Measurements from ENCODE around the gene PSPN.

The PSPN gene

GRCh38 chr19:6375411-6376010 is at the start of gene PSPN:
TSS of gene PSPN (minus strand) at chr19:6375933. CDS start at chr19:6375849, 84 bp downstream.
- peaks cover 14% of the 10 kb centered on the region for H3K36me3 Mint-ChIP-seq (ENCODE audit: low read depth)
- no peaks in the 10 kb centered on the region for H3K9me3 Mint-ChIP-seq
- no peak within 1 kb of the TSS for H3K4me3 Mint-ChIP-seq
- H3K4me1 Mint-ChIP-seq (ENCODE audit: low read depth): peaks cover 13% of the 10 kb centered on the region
- no peak within 1 kb of the TSS for H3K27ac Mint-ChIP-seq
- H3K27me3 Mint-ChIP-seq: no peaks in the 10 kb centered on the region

GRCh38 chr19:6424939-6425731 is 49.4 kb upstream of the PSPN start:
- H3K4me1 Mint-ChIP-seq (ENCODE audit: low read depth): peaks cover 40% of the 10 kb centered on the region
- no peaks in the 10 kb centered on the region for H3K27me3 Mint-ChIP-seq
- H3K27ac Mint-ChIP-seq: peak overlapping the region; percentile 90
- no peaks in the 10 kb centered on the region for H3K9me3 Mint-ChIP-seq
- H3K36me3 Mint-ChIP-seq (ENCODE audit: low read depth): peaks cover 29% of the 10 kb centered on the region
- peak overlapping the region; percentile 68 for H3K4me3 Mint-ChIP-seq

GRCh38 chr19:6424195-6424938 is 48.6 kb upstream of the PSPN start, which contains the start of gene KHSRP:
TSS of gene KHSRP (minus strand) at chr19:6424811. CDS start at chr19:6424701, 110 bp downstream.
- no peaks in the 10 kb centered on the region for H3K9me3 Mint-ChIP-seq
- H3K36me3 Mint-ChIP-seq (ENCODE audit: low read depth): peaks cover 34% of the 10 kb centered on the region
- H3K27ac Mint-ChIP-seq: peak within 1 kb of the TSS; percentile 90
- H3K4me1 Mint-ChIP-seq (ENCODE audit: low read depth): peaks cover 37% of the 10 kb centered on the region
- H3K27me3 Mint-ChIP-seq: no peaks in the 10 kb centered on the region
- peak within 1 kb of the TSS; percentile 91 for H3K4me3 Mint-ChIP-seq

GRCh38 chr19:6423499-6424194 is 47.9 kb upstream of the PSPN start:
- peak overlapping the region; percentile 91 for H3K4me3 Mint-ChIP-seq
- no peaks in the 10 kb centered on the region for H3K9me3 Mint-ChIP-seq
- H3K4me1 Mint-ChIP-seq (ENCODE audit: low read depth): peaks cover 37% of the 10 kb centered on the region
- no peaks in the 10 kb centered on the region for H3K27me3 Mint-ChIP-seq
- H3K36me3 Mint-ChIP-seq (ENCODE audit: low read depth): peaks cover 40% of the 10 kb centered on the region
- H3K27ac Mint-ChIP-seq: peak overlapping the region; percentile 88

GRCh38 chr19:6421075-6422014 is 45.6 kb upstream of the PSPN start:
- H3K4me3 Mint-ChIP-seq: no peak overlapping the region
- no peaks in the 10 kb centered on the region for H3K9me3 Mint-ChIP-seq
- H3K27me3 Mint-ChIP-seq: no peaks in the 10 kb centered on the region
- H3K27ac Mint-ChIP-seq: no peak overlapping the region
- H3K4me1 Mint-ChIP-seq (ENCODE audit: low read depth): peaks cover 37% of the 10 kb centered on the region
- H3K36me3 Mint-ChIP-seq (ENCODE audit: low read depth): peaks cover 61% of the 10 kb centered on the region

- Mint-ChIP-seq H3K27me3 (no peaks in the 10 kb centered on the region), H3K4me1 (ENCODE audit: low read depth) (peaks cover 25% of the 10 kb centered on the region), H3K36me3 (ENCODE audit: low read depth) (peaks cover 79% of the 10 kb centered on the region), H3K27ac (no peak overlapping the region), H3K4me3 (no peak overlapping the region), H3K9me3 (no peaks in the 10 kb centered on the region)
Observed at GRCh38 chr19:6418562-6418932, 42.8 kb upstream of the PSPN start.

GRCh38 chr19:6417713-6418561 is 42.2 kb upstream of the PSPN start:
- peaks cover 79% of the 10 kb centered on the region for H3K36me3 Mint-ChIP-seq (ENCODE audit: low read depth)
- peaks cover 18% of the 10 kb centered on the region for H3K4me1 Mint-ChIP-seq (ENCODE audit: low read depth)
- H3K4me3 Mint-ChIP-seq: no peak overlapping the region
- H3K9me3 Mint-ChIP-seq: no peaks in the 10 kb centered on the region
- no peak overlapping the region for H3K27ac Mint-ChIP-seq
- H3K27me3 Mint-ChIP-seq: no peaks in the 10 kb centered on the region

GRCh38 chr19:6416658-6417405 is 41.1 kb upstream of the PSPN start:
- Mint-ChIP-seq H3K4me1 (ENCODE audit: low read depth) (peaks cover 7% of the 10 kb centered on the region), H3K36me3 (ENCODE audit: low read depth) (peaks cover 74% of the 10 kb centered on the region), H3K4me3 (no peak overlapping the region), H3K27me3 (no peaks in the 10 kb centered on the region), H3K27ac (no peak overlapping the region), H3K9me3 (no peaks in the 10 kb centered on the region)

- H3K4me1 Mint-ChIP-seq (ENCODE audit: low read depth): no peaks in the 10 kb centered on the region
- H3K27ac Mint-ChIP-seq: no peak overlapping the region
- H3K9me3 Mint-ChIP-seq: no peaks in the 10 kb centered on the region
- no peak overlapping the region for H3K4me3 Mint-ChIP-seq
- no peaks in the 10 kb centered on the region for H3K27me3 Mint-ChIP-seq
- H3K36me3 Mint-ChIP-seq (ENCODE audit: low read depth): peaks cover 65% of the 10 kb centered on the region
Observed at GRCh38 chr19:6415591-6416190, 40.0 kb upstream of the PSPN start.

- no peaks in the 10 kb centered on the region for H3K27me3 Mint-ChIP-seq
- H3K4me3 Mint-ChIP-seq: no peak overlapping the region
- peaks cover 58% of the 10 kb centered on the region for H3K36me3 Mint-ChIP-seq (ENCODE audit: low read depth)
- no peak overlapping the region for H3K27ac Mint-ChIP-seq
- no peaks in the 10 kb centered on the region for H3K4me1 Mint-ChIP-seq (ENCODE audit: low read depth)
- H3K9me3 Mint-ChIP-seq: no peaks in the 10 kb centered on the region
Observed at GRCh38 chr19:6414793-6415590, 39.3 kb upstream of the PSPN start.

GRCh38 chr19:6413721-6414643 is 38.2 kb upstream of the PSPN start:
- no peak overlapping the region for H3K4me3 Mint-ChIP-seq
- H3K4me1 Mint-ChIP-seq (ENCODE audit: low read depth): no peaks in the 10 kb centered on the region
- H3K27ac Mint-ChIP-seq: no peak overlapping the region
- H3K27me3 Mint-ChIP-seq: no peaks in the 10 kb centered on the region
- H3K9me3 Mint-ChIP-seq: no peaks in the 10 kb centered on the region
- H3K36me3 Mint-ChIP-seq (ENCODE audit: low read depth): peaks cover 52% of the 10 kb centered on the region

All from stimulated activated naive CD8-positive, alpha-beta T cell treated with anti-CD3 and anti-CD28 coated beads, Interleukin-15, Interleukin-2, amounts not matched to agents 100 ng/mL and 50 ng/mL, for 24 hours (primary cell).